Stimulated activated CD8-positive, alpha-beta memory T cell treated with anti-CD3 and anti-CD28 coated beads, Interleukin-4, amount 100 ng/mL, for 48 hours (primary cell): ENCODE results near the gene GAS2L1.

Experiments
- DNase-seq: peaks from one replicate; pipeline ENCODE4 v3.0.0-alpha.2; 2020

GAS2L1 gene

GRCh38 chr22:29328566-29329500 lies 22.4 kb downstream of the GAS2L1 start:
- no peak for DNase-seq

DNA sequence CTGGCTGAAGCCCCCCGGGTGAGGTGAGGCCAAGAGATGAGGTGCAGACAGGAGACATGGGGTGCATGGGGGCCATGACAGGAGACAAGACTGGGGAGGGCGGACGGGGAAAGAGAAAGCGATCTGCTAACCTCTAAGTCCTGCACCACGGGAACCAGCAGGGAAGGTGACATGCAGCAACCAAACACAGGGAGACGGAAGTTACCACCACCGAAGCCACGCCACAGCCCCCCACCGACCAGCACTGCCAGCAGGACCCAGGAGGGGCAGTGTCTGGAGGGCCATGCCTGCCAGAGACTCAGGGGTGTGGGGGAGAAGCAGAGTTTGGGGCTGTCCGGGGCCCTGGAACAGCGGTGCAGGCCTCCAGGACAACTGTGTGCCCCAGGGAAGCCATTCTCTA lies 23.1 kb downstream of the GAS2L1 start:
- DNase-seq: no peak

DNA sequence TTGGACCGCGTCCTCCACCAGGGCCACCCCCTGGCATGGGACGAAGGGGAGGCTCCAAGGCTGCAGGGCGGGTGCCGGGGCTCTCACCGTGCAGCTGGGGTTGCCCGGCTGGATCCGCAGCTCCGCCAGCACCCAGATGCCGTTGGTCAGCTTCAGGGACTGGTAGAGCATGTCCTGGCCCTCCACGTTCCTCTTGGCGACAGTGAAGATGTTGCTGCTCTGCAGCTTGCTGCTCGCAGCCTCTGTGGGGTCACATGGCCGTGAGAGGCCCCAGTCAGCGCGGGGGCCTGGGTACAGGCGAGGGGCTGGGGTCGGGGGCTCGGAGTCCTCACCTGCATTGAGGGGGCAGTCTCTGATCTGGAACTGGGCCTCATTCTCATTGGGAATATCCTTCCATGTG lies 23.8 kb downstream of the GAS2L1 start:
- DNase-seq: no peak

- DNase-seq: no peak
These were observed 24.3 kb downstream of the GAS2L1 start for GRCh38 chr22:29330753-29331152.

GRCh38 chr22:29331213-29331612 lies 24.8 kb downstream of the GAS2L1 start:
- DNase-seq: no peak

DNA sequence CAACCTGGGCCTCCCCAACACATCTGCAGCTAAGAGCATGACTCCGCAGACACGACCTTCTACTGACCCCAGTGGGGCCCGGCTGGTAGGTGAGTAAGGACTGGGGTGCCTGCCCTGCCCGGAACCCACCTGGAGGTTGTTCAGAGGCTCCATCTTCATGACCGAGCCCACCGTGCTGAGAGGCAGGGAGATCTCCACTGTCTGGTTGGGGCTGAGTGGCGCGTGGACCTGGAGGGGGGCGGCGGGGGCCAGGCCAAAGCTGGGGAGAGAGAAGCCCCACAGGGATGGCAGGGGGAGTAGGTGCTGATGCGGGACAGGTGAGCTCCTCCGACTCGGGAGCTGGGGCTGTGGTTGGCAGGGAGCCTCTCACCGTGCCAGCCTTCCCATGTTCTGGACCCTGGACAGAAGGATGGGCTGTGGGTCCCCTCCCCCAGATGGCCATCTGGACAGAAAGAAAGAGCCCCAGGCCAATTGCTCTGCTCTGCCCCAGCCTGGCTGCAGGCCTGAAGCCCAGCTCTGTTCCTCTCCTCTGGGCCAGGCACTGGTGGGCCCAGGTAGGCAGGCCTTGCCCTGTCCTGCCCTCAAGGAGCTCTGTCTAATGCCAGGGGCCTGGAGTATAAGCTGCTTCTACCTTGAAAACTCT lies 25.3 kb downstream of the GAS2L1 start:
- DNase-seq: no peak

DNA sequence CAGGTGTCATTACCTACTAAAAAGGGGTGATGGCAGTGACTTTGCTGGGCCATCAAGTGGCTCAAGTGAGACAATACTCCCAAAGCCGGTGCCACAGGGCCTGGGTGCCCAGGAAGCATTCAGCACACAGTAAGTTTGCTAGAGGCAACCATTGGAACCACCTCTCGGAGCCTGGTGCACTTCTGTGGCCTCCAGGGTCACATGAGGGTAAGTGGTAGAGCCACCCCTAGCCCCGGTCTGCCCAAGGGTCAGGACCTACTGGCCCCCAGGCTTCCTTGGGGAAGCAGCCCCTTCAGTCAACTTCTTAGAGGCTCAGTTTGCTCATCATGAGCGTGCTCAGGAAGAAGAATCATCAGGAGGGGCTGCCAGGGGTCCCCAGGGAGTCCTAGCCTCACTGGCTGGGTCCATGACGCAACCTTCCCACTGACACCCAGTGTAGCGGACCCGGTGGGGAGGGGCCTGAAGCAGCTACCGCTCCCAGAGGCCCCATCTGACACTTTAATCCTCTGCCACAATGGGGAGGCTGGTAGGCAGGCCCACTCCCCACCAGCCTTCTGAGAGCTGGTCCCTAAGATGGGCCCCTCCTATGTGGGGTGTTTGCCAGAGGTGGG lies 26.5 kb downstream of the GAS2L1 start:
- no peak for DNase-seq

- no peak for DNase-seq
These were observed 27.7 kb downstream of the GAS2L1 start for GRCh38 chr22:29334148-29334547.

DNA sequence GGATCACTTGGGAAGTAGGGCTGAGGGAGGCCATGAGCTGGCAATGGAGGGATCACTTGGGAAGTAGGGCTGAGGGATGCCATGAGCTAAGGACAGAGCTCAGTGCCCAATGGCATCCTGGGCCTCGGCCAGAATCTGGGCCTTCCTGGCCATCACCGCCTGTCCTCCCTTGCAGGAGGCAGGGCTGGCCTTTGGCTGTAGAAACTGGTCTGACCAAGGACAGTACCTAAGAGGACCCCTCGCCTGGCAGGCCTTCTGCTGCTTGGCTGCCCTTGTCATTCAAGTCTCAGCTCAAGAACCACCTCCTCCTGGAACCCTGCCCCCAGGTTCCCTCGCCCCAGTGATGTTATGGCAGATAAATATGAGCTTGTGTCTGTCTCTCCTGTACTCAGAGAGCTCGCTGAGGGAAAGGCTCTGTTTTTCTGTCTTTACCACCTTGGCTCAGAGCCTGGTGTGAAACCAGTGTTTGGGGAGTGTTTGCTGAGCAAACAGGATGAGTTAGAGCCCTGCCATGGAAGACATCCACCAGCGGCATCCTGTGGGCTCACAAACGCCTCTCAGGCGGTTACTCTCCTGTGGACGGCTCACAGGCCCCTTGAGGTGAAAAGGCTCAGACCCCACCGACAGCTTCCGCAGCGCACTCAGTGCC lies 28.4 kb downstream of the GAS2L1 start:
- DNase-seq: no peak

GRCh38 chr22:29335656-29336055 lies 29.2 kb downstream of the GAS2L1 start:
- no peak for DNase-seq

DNA sequence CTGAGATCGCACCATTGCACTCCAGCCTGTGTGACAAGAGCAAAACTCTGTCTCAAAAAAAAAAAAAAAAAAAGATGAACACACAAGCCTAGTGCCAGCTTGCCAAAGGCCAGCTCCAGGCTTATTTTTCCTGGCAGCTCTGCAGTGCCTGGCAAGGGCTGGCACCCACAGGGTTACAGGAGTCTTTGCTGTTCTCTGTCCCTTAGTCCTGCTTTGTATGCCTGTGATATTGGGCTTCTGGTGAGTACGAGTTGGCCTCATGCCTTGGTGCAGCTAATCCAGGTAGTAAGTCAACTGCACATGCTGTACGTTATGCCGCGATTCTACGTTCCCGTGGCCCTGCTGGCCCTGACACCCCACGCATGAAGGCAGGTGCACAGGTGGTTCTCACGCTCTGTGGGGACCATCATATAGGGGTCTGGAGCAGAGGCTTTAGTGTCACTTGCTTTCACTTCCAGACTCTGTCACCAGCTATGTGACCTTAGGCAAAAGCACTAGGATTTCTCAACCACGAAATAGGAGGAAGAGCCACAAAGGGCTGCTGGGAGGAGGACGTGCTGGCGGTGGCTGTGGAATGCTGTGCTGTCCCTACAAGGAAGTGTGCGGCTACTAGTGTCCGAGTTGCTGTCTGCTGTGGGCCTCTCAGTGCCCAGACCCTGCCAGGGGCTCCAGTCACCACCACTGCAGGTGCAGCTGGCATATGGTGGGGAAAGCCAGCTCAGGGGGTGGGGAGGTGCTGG lies 30.5 kb downstream of the GAS2L1 start:
- DNase-seq: no peak

GRCh38 chr22:29337631-29338284 lies 31.3 kb downstream of the GAS2L1 start:
- no peak for DNase-seq

GRCh38 chr22:29338398-29338797 lies 31.9 kb downstream of the GAS2L1 start:
- DNase-seq: no peak

- DNase-seq: no peak
These were observed 33.2 kb downstream of the GAS2L1 start for GRCh38 chr22:29339381-29340235.

- DNase-seq: no peak
These were observed 34.1 kb downstream of the GAS2L1 start for GRCh38 chr22:29340566-29340965.

- no peak for DNase-seq
These were observed 34.8 kb downstream of the GAS2L1 start for GRCh38 chr22:29341056-29341848.

- DNase-seq: no peak
These were observed 35.3 kb downstream of the GAS2L1 start for GRCh38 chr22:29341849-29342127.

GRCh38 chr22:29342177-29342576 lies 35.7 kb downstream of the GAS2L1 start:
- no peak for DNase-seq

DNA sequence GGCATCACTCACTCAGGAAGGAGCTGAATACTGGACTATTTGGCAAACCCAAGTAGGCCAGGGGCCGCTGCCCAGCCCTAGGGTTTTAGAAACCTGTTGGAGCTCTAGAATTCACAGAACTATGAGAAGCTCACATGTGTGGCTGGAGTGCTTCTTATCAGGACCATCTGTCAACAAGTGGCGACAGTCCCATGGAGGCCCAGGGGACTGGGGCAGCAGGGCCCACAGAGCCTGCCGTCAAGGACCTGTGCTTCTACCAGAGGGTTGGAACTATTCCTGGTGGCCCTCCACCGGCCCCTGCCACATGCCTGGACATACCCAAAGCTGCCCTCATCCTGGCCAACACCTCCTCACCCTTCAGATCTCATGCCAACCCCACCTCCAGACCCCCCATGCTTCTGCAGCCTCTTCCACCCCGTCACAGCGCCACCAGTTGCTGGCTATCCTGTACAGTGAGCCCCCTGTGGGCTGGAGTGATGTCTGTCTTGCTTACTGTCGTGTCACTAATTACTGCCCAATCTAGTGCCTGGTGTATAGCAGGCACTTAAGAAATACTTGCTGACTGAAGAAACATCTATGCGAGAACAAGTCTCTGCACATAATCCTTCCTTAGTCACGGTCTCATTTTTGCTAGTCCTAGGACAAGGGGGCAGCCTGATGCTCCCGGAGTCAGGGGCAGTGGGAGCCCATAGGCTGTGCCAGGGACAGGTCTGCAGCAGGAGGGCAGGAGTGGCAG lies 36.3 kb downstream of the GAS2L1 start:
- DNase-seq: no peak

DNA sequence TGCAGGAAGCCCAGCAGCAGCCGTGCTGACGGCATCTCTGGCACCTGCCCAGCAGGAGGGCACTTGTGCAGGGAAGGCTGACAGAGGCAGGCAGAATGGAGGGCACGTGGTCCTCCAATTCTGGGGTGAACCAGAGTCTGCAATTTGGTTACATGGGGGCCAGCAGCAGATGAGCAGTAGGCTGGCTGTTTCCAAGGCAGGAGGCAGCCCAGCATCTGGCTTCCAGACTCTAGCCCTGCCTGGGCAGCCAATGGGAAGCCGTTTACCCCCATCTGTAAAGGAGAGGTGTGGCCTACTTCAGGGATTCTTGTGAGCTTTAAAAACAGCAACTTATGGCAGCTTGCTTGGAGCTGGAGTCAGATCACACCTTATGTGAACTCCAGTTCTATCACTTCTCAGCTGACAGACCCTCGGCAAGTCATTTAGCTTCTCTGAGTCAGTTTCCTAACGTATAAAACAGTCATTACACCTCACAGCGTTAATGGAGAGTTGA lies 36.9 kb downstream of the GAS2L1 start:
- no peak for DNase-seq
